ENCODE data around the gene COL17A1.

GRCh38 chr10:103985726-103986125 is 100.0 kb downstream of the COL17A1 start:
- TF ChIP-seq POLR2A (IDR thresholded peaks at IDR 0.05) (no peak), CTCF (IDR thresholded peaks at IDR 0.05) (no peak), POLR2AphosphoS5 (IDR thresholded peaks at IDR 0.05) (no peak), EP300 (IDR thresholded peaks at IDR 0.05) (no peak)
